ENCODE results near the gene S1PR5.

Gene S1PR5

DNA sequence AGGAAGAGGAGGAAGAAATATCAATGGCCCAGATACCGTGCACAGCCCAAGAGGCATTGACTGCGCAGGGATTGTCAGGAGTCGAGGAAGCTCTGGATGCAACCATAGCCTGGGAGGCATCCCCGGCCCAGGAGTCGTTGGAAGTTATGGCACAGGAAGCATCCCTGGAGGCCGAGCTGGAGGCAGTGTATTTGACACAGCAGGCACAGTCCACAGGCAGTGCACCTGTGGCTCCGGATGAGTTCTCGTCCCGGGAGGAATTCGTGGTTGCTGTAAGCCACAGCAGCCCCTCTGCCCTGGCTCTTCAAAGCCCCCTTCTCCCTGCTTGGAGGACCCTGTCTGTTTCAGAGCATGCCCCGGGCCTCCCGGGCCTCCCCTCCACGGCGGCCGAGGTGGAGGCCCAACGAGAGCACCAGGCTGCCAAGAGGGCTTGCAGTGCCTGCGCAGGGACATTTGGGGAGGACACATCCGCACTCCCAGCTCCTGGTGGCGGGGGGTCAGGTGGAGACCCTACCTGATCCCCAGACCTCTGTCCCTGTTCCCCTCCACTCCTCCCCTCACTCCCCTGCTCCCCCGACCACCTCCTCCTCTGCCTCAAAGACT, 50.0 kb downstream of the S1PR5 start:
- no peak for DNase-seq

- no peak for DNase-seq
Measured at GRCh38 chr19:10464456-10464855, 52.8 kb downstream of the S1PR5 start.
